Testis (tissue), 3 donors: Measurements from ENCODE around the gene B3GALT6. TPM values are rescaled to one million over a fixed set of nuclear protein-coding genes. Genes with fewer than 3 reads are reported as not detected.

ENCODE experiments used
- DNase-seq: peaks from one replicate; pipeline ENCODE4 v3.0.0-alpha.2; 2019
- H3K27ac ChIP-seq, 2 donors: fragments of 200-600 bp; sonication (generic); one replicate each; pipeline ENCODE4 v1.5.1; 2019
- H3K27me3 ChIP-seq: fragments of 200-600 bp; sonication (generic); one replicate; pipeline ENCODE4 v1.5.1; 2019
- H3K36me3 ChIP-seq: fragments of 200-600 bp; sonication (generic); one replicate; pipeline ENCODE4 v1.5.1; 2017; ENCODE audit warnings: low read depth; ENCODE audit errors: missing control alignments
- H3K4me1 ChIP-seq: fragments of 200-600 bp; sonication (generic); one replicate; pipeline ENCODE4 v1.5.1; 2019
- H3K4me3 ChIP-seq, 2 donors: fragments of 200-600 bp; sonication (generic); one replicate each; pipeline ENCODE4 v1.5.1; 2017 to 2019
- H3K9me3 ChIP-seq: fragments of 200-600 bp; sonication (generic); one replicate; pipeline ENCODE4 v1.5.1; 2017
- POLR2A ChIP-seq: fragments of 450-650 bp; IDR thresholded peaks from one replicate; pipeline ENCODE4 v1.6.1; 2017; ENCODE audit warnings: antibody characterized with exemption, mild to moderate bottlenecking, moderate library complexity
- WGBS, 2 donors: methylation state at CpG; one replicate each; pipeline ENCODE4 v1.1.5; 2018; 5-methylcytosine and 5-hydroxymethylcytosine counted together
- intact Hi-C: fragments of 100-400 bp; cut with DNase I; formaldehyde crosslinking; loops from one replicate; pipeline ENCODE4 v1.15.1; 2023; ENCODE audit warnings: low total_unique reads
- polyA plus RNA-seq: library from polyadenylated mRNA; stranded (reverse); fragments of 350-450 nt; fragmentation: Illumina TruSeq; extraction: RNeasy Lipid Tissue Mini Kit (QIAGEN cat#74804); gene quantifications from one replicate; pipeline ENCODE4 v1.2.3, GENCODE V29; 2014; ENCODE audit warnings: low read depth, low replicate concordance; ENCODE audit not compliant: insufficient read depth
- total RNA-seq, 2 donors: library from RNA; depleted of rRNA; stranded (reverse); fragments of >200 nt; gene quantifications; one replicate each; pipeline ENCODE4 v1.2.3, GENCODE V29; 2016
- TF ChIP-seq, protein P1 (sequence below), 3 experiments: fragments of 450-650 bp in 2 of 3; fragments of 200-600 bp in 1 of 3; sonication (generic) in 1 of 3; IDR thresholded peaks; one replicate each; pipeline ENCODE4 v1.5.1; 2016 to 2019; ENCODE audit warnings: antibody characterized with exemption in 3 of 3, mild to moderate bottlenecking in 2 of 3, moderate library complexity in 1 of 3

Gene B3GALT6
- total and polyA plus RNA-seq, 3 donors from 2014 or later, result 8.5 to 37.3 (median 26.1) TPM

DNA sequence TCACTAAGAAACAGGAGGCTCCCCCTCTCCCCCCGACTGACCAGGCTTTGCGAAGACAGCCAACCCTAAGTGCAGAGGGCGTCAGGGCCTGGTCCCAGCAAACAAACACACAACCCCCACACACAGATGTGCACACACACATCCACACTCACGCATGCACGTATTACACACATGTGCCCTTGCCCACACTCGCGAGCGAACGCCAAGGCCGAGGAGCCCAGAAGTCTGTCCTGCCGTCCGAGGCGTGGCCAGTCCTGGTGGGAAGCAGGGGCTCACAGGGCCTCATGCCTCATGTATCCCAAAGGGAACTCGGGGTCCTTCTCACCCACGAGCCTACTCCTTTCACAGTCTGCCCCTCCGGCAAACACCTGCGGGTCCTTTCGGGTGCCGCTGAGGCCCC lies 2.3 kb upstream of the B3GALT6 start:
- H3K4me1 ChIP-seq, result peaks cover 18% of the 10 kb centered on the region
- H3K9me3 ChIP-seq, result no peaks in the 10 kb centered on the region
- intact Hi-C loops, result no loop called here
- no peak for DNase-seq
- 86 to 92% methylated on average over 16 to 19 of the region's 19 CpGs for WGBS, 2 donors
- no peaks in the 10 kb centered on the region for H3K27me3 ChIP-seq
- no peak overlapping the region for H3K27ac ChIP-seq
- H3K4me3 ChIP-seq, result no peak overlapping the region
- TF ChIP-seq POLR2A, result no peak
- TF ChIP-seq, protein P1, sequence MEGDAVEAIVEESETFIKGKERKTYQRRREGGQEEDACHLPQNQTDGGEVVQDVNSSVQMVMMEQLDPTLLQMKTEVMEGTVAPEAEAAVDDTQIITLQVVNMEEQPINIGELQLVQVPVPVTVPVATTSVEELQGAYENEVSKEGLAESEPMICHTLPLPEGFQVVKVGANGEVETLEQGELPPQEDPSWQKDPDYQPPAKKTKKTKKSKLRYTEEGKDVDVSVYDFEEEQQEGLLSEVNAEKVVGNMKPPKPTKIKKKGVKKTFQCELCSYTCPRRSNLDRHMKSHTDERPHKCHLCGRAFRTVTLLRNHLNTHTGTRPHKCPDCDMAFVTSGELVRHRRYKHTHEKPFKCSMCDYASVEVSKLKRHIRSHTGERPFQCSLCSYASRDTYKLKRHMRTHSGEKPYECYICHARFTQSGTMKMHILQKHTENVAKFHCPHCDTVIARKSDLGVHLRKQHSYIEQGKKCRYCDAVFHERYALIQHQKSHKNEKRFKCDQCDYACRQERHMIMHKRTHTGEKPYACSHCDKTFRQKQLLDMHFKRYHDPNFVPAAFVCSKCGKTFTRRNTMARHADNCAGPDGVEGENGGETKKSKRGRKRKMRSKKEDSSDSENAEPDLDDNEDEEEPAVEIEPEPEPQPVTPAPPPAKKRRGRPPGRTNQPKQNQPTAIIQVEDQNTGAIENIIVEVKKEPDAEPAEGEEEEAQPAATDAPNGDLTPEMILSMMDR (IDR thresholded peaks at IDR 0.05), result no peak
- H3K36me3 ChIP-seq, result no peaks in the 10 kb centered on the region

DNA sequence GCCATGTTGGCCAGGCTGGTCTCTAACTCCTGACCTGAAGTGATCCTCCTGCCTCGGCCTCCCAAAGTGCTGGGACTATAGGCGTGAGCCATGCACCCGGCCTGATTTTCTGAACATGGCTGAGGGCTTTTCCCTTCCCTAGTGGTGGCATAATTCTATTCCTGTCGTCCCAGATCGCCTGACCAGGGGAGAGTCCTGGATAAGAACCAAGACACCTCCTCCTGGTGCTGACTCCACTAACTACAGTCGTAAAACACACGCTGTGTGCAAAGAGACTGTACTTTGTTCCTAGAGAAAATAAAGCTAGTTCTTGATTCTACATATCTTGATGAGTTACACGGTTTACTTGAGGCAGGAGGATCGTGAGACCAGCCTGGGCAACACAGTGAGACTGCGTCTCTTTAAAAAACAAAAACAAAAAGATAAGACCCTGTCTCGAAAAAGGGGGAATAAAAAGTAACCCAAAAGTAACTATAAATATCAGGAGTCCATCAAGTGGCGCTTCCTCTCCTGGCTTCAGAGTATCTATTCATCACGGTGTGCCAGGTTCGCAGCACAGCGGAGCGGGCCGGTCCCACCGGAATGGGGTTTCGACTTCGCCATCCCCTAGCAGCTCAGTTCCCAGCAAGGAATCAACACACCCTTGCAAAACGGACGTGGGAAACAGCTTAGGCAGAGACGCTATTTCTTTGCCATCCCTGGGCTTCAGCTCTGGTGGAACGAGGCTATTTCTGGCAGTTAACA lies 1.2 kb upstream of the B3GALT6 start:
- Histone ChIP-seq H3K4me3 (peak overlapping the region; percentile 98), H3K4me1 (peaks cover 18% of the 10 kb centered on the region), H3K36me3 (no peaks in the 10 kb centered on the region), H3K9me3 (no peaks in the 10 kb centered on the region), H3K27ac (peak overlapping the region; percentile 81 to 92), H3K27me3 (no peaks in the 10 kb centered on the region)
- 12% methylated on average over 22 to 24 of the region's 24 CpGs for WGBS, 2 donors
- no peak for TF ChIP-seq POLR2A
- TF ChIP-seq, protein P1 (IDR thresholded peaks at IDR 0.05), result no peak
- intact Hi-C loops, result no loop called here
- DNase-seq, result no peak

DNA sequence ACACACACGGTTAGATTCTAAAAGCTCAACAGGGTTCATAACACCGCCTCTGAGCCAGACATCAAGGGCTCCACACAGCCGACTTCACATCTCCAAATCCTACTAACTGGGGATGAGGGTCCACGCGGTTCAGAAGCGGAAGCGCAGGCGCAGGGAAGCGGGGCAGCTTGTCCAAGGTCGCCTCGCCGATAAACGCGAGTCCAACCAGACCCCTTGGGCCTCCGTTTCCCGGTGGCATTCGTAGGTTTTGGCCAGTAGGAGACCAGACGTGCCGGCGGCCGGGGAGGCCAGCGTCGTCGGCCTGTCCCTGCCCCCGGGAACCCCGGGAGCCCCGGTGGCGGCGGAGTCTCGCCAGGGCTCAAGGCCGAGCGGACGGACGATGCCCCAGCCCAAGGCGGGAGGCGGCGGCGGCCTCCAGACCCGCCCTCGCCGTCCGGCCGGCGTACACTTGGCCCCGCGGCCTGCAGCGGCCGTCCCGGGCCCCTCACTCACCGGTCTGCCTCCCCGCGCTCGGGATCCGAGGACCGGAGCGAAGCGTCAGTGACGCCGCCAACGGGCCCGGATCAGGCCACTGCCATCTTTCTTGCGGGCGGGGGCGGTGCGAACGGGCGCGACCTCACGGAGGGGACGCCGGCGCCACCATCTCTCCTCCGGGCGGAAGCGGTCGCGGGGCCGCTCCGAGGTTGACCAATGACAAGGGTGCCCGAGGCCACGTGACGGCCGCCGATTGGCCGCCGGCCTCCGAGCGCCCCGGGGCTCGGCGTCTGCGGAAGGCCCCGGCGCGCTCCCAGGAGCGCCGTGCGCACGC lies 433 bp upstream of the B3GALT6 start, which contains the start of gene SDF4:
Gene SDF4 (minus strand): TSS at position 602 of the 808 bp plus-strand sequence. CDS start 3,229 bp downstream, outside the sequence.
- intact Hi-C loops, result no loop called here
- H3K27ac ChIP-seq, result peak within 1 kb of the TSS; percentile 81 to 92
- peak within 1 kb of the TSS; percentile 98 for H3K4me3 ChIP-seq
- H3K9me3 ChIP-seq, result no peaks in the 10 kb centered on the region
- H3K36me3 ChIP-seq, result no peaks in the 10 kb centered on the region
- TF ChIP-seq, protein P1 (IDR thresholded peaks at IDR 0.05), result no peak
- TF ChIP-seq POLR2A, result no peak
- no peaks in the 10 kb centered on the region for H3K27me3 ChIP-seq
- H3K4me1 ChIP-seq, result peaks cover 18% of the 10 kb centered on the region
- DNase-seq, result peak; percentile 96
- 0% methylated on average over 1 to 59 of the region's 99 CpGs for WGBS, 2 donors

DNA sequence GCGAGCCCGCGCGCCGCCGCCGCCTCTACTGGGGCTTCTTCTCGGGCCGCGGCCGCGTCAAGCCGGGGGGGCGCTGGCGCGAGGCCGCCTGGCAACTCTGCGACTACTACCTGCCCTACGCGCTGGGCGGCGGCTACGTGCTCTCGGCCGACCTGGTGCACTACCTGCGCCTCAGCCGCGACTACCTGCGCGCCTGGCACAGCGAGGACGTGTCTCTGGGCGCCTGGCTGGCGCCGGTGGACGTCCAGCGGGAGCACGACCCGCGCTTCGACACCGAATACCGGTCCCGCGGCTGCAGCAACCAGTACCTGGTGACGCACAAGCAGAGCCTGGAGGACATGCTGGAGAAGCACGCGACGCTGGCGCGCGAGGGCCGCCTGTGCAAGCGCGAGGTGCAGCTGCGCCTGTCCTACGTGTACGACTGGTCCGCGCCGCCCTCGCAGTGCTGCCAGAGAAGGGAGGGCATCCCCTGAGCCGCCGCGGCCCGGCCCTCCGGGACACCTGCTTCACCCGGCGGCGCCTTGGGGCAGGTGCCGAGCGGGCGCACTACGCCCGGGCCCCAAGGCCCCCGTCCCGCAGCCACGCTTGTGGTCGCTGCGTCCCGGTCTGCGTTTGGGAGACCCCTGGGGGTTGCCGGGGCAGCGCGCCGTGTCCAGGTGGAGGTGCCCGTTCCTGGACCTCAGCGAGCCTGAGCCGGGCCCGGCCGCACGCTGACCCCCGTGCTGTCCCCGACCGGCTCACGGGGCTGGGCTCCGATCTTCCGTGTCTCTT lies 944 bp downstream of the B3GALT6 start:
- TF ChIP-seq, protein P1 (IDR thresholded peaks at IDR 0.05), result no peak
- no peak for TF ChIP-seq POLR2A
- Histone ChIP-seq H3K27me3 (no peaks in the 10 kb centered on the region), H3K4me3 (peak overlapping the region; percentile 32 to 38), H3K4me1 (peaks cover 18% of the 10 kb centered on the region), H3K36me3 (no peaks in the 10 kb centered on the region), H3K27ac (peak overlapping the region; percentile 31 to 45), H3K9me3 (no peaks in the 10 kb centered on the region)
- intact Hi-C loops, result no loop called here
- 53 to 74% methylated on average over 11 to 93 of the region's 98 CpGs for WGBS, 2 donors
- DNase-seq, result no peak
